Esophagus muscularis mucosa (tissue), 4 donors: ENCODE data around the gene ARHGEF6.

Experiments used
- EP300 ChIP-seq: sonication (generic); formaldehyde crosslinking; IDR thresholded peaks from one replicate; pipeline ENCODE4 v1.6.1; 2017; ENCODE audit warnings: antibody characterized with exemption
- POLR2A ChIP-seq: fragments of 450-650 bp; IDR thresholded peaks from one replicate; pipeline ENCODE4 v1.6.1; 2017; ENCODE audit warnings: antibody characterized with exemption, moderate library complexity, mild to moderate bottlenecking, low read depth
- TF ChIP-seq, protein P1 (sequence below), 3 experiments: fragments of 200-600 bp in 2 of 3; fragments of 450-650 bp in 1 of 3; sonication (generic) in 2 of 3; IDR thresholded peaks; one replicate each; pipeline ENCODE4 v1.5.1; 2017 to 2019; ENCODE audit warnings: antibody characterized with exemption in 3 of 3, mild to moderate bottlenecking in 2 of 3, moderate library complexity in 1 of 3

DNA sequence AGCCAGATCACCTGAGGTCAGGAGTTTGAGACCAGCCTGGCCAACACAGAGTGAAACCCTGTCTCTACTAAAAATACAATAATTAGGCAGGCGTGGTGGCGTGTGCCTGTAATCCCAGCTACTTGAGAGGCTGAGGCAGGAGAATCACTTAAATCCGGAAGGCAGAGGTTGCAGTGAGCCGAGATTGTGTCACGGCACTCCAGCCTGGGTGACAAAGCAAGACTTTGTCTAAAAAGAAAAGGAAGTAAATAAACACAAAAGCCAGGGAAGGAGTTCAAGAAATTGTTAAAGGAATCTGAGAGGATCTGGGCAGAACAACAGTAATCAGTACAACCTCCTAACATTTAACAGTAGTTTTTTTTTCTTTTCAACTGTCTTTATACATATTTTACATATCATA lies 48.7 kb upstream of the ARHGEF6 start:
- TF ChIP-seq EP300 (no peak), POLR2A (no peak)
- TF ChIP-seq, protein P1, sequence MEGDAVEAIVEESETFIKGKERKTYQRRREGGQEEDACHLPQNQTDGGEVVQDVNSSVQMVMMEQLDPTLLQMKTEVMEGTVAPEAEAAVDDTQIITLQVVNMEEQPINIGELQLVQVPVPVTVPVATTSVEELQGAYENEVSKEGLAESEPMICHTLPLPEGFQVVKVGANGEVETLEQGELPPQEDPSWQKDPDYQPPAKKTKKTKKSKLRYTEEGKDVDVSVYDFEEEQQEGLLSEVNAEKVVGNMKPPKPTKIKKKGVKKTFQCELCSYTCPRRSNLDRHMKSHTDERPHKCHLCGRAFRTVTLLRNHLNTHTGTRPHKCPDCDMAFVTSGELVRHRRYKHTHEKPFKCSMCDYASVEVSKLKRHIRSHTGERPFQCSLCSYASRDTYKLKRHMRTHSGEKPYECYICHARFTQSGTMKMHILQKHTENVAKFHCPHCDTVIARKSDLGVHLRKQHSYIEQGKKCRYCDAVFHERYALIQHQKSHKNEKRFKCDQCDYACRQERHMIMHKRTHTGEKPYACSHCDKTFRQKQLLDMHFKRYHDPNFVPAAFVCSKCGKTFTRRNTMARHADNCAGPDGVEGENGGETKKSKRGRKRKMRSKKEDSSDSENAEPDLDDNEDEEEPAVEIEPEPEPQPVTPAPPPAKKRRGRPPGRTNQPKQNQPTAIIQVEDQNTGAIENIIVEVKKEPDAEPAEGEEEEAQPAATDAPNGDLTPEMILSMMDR (IDR thresholded peaks at IDR 0.05), result no peak
